Activated CD4-positive, alpha-beta T cell treated with anti-CD3 and anti-CD28 coated beads for 36 hours (primary cell): ENCODE results near the gene SPTAN1. TPM values are rescaled to one million over a fixed set of nuclear protein-coding genes. Genes with fewer than 3 reads are reported as not detected.

Experiments
- ATAC-seq: fragments of 200-7000 bp; cut with Tn5 transposase; one replicate; pipeline ENCODE4 v1.10.0; 2021; ENCODE audit warnings: mild to moderate bottlenecking, moderate library complexity
- CTCF ChIA-PET: fragments of 350-600 bp; sonication (Branson Sonifier 250); formaldehyde crosslinking; loops from one replicate; lab custom pipeline; 2021; ENCODE audit warnings: antibody characterized with exemption; lab: Charles Lee
- POLR2A ChIA-PET: fragments of 350-600 bp; sonication (Branson Sonifier 250); formaldehyde crosslinking; loops from one replicate; lab custom pipeline; 2021; ENCODE audit warnings: antibody characterized with exemption, inconsistent platforms; lab: Charles Lee
- DNase-seq: peaks from one replicate; pipeline ENCODE4 v3.0.0-alpha.2; 2020
- H3K27ac Mint-ChIP-seq: one replicate; pipeline ENCODE4 v1.8.0; 2021; ENCODE audit warnings: mixed read lengths
- H3K27me3 Mint-ChIP-seq: one replicate; pipeline ENCODE4 v1.8.0; 2021; ENCODE audit warnings: mixed read lengths
- H3K36me3 Mint-ChIP-seq: one replicate; pipeline ENCODE4 v1.8.0; 2021; ENCODE audit warnings: low read depth, mixed read lengths
- H3K4me1 Mint-ChIP-seq: one replicate; pipeline ENCODE4 v1.8.0; 2021; ENCODE audit warnings: mixed read lengths
- H3K4me3 Mint-ChIP-seq: one replicate; pipeline ENCODE4 v1.8.0; 2021; ENCODE audit warnings: mild to moderate bottlenecking, moderate library complexity, mixed read lengths
- H3K9me3 Mint-ChIP-seq: one replicate; pipeline ENCODE4 v1.8.0; 2021; ENCODE audit warnings: low read depth, mixed read lengths
- intact Hi-C, 2 experiments: fragments of 100-400 bp; cut with DNase I in 1 of 2; cut with micrococcal nuclease in 1 of 2; formaldehyde crosslinking; loops; one replicate each; pipeline versions ENCODE4 v1.14.2 to v1.15.1; 2022 to 2024; cut with DNase I, micrococcal nuclease
- total RNA-seq, 2 experiments: library from RNA; stranded (reverse); gene quantifications; one replicate each; pipeline ENCODE4 v1.2.3, GENCODE V29; 2021

Gene SPTAN1
- total RNA-seq, 2 experiments from 2014 or later, result 192 to 269 TPM

DNA sequence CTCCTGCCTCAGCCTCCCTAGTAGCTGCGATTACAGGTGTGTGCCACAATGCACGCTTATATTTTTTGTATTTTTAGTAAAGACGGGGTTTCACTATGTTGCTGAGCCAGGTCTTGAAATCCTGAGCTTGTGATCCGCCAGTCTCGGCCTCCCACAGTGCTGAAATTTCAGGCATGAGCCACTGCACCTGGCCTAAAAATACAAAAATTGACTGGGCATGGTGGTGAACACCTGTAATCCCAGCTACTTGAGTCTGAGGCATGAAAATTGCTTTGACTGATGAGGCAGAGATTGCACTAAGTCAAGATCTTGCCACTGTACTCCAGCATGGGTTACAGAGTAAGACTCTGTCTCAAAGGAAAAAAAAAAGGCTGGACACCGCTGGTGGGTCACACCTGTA lies 117.4 kb downstream of the SPTAN1 start:
- Mint-ChIP-seq H3K4me1 (no peaks in the 10 kb centered on the region), H3K9me3 (no peaks in the 10 kb centered on the region), H3K27me3 (no peaks in the 10 kb centered on the region), H3K4me3 (no peak overlapping the region), H3K36me3 (no peaks in the 10 kb centered on the region), H3K27ac (no peak overlapping the region)
- ATAC-seq, result no peak
- DNase-seq, result no peak
- POLR2A ChIA-PET, result no interaction called here
- intact Hi-C loops, result no loop called here
- CTCF ChIA-PET, result interaction anchor here (1.0 kb wide), 1 partner anchor 55 kb away, joined by 5 read pairs; no protein-coding TSS in a partner anchor

- DNase-seq (no peak), ATAC-seq (no peak)
- POLR2A ChIA-PET, result no interaction called here
- Mint-ChIP-seq H3K4me3 (no peak overlapping the region), H3K27ac (no peak overlapping the region), H3K4me1 (no peaks in the 10 kb centered on the region), H3K27me3 (no peaks in the 10 kb centered on the region), H3K9me3 (no peaks in the 10 kb centered on the region), H3K36me3 (peaks cover 3% of the 10 kb centered on the region)
- CTCF ChIA-PET, result no interaction called here
- intact Hi-C loops, result no loop called here
Measured at GRCh38 chr9:128675382-128675781, 123.0 kb downstream of the SPTAN1 start.

DNA sequence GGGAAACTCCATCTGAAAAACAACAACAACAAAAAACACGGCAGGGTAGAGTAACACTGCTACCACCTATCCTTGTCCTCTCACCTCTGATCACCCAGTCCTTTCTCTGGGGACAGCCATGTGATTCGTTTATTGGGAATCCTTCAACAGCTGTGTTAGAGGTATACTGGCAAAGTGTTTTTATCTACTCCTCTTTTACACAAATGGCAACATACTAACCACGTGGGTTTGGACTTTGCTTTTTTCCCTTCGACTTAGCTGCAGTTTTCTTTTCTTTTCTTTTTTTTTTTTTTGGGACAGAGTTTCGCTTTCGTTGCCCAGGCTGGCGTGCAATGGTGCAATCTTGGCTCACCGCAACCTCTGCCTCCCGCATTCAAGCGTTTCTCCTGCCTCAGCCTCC lies 125.4 kb downstream of the SPTAN1 start:
- Mint-ChIP-seq H3K4me3 (no peak overlapping the region), H3K36me3 (peaks cover 3% of the 10 kb centered on the region), H3K4me1 (no peaks in the 10 kb centered on the region), H3K9me3 (no peaks in the 10 kb centered on the region), H3K27ac (no peak overlapping the region), H3K27me3 (no peaks in the 10 kb centered on the region)
- CTCF ChIA-PET, result no interaction called here
- intact Hi-C loops, result no loop called here
- no peak for ATAC-seq
- POLR2A ChIA-PET, result no interaction called here
- no peak for DNase-seq

Other genes starting within 250 kb of the SPTAN1 start
- gene TRUB2, start 230.1 kb upstream of the SPTAN1 start, total RNA-seq, result 10 to 100 TPM; 29.5 to 37.5 TPM
- gene COQ4, start 229.7 kb upstream of the SPTAN1 start, total RNA-seq, result 10 to 100 TPM; 32.1 to 38.8 TPM
- gene SLC27A4, start 212.1 kb upstream of the SPTAN1 start, total RNA-seq, result 10 to 100 TPM in 1 of 2 experiments, 1 to 10 TPM in 1; 8.4 to 10.2 TPM
- gene URM1, start 181.2 kb upstream of the SPTAN1 start, total RNA-seq, result 10 to 100 TPM; 39.9 to 56.1 TPM
- under 1 TPM; 0.75 to 0.79 TPM for gene CERCAM, start 131.7 kb upstream of the SPTAN1 start, total RNA-seq
- gene ODF2, start 96.6 kb upstream of the SPTAN1 start, total RNA-seq, result 10 to 100 TPM; 73.5 to 86.4 TPM
- 10 to 100 TPM; 52.5 to 54.4 TPM for gene GLE1, start 47.9 kb upstream of the SPTAN1 start, total RNA-seq
- 10 to 100 TPM; 26.7 to 35.7 TPM for gene DYNC2I2, start 104.3 kb downstream of the SPTAN1 start, total RNA-seq
- gene SET, start 136.6 kb downstream of the SPTAN1 start, total RNA-seq, result 100 to 1,000 TPM; 673 to 682 TPM
- 10 to 100 TPM; 14.6 to 14.9 TPM for gene PKN3, start 149.9 kb downstream of the SPTAN1 start, total RNA-seq
- 10 to 100 TPM; 45.3 to 49.5 TPM for gene ZDHHC12, start 171.5 kb downstream of the SPTAN1 start, total RNA-seq
- 10 to 100 TPM; 17.1 to 19.3 TPM for gene ZER1, start 219.3 kb downstream of the SPTAN1 start, total RNA-seq
- gene TBC1D13, start 234.7 kb downstream of the SPTAN1 start, total RNA-seq, result 10 to 100 TPM; 10.5 to 14.0 TPM